ENCODE measurements around the gene ELF1.

- TF ChIP-seq CTCF (conservative IDR thresholded peaks at IDR 0.05; ENCODE audit: low read depth in 2 of 2) = no peak
- no peak for TF ChIP-seq CREB1 (CRISPR knock-in tag; IDR thresholded peaks at IDR 0.05; ENCODE audit: low read depth)
- no peak for TF ChIP-seq POLR2AphosphoS5 (IDR thresholded peaks at IDR 0.05; ENCODE audit: low read depth)
- TF ChIP-seq EZH2 (IDR thresholded peaks at IDR 0.05; ENCODE audit: low read depth, unreplicated experiment) = no peak
- TF ChIP-seq REST (IDR thresholded peaks at IDR 0.05; ENCODE audit: unreplicated experiment) = no peak
- TF ChIP-seq STAT1 (IDR thresholded peaks at IDR 0.05; ENCODE audit: unreplicated experiment) = no peak
- no peak for TF ChIP-seq EZH2phosphoT487 (IDR thresholded peaks at IDR 0.05; ENCODE audit: unreplicated experiment)
- TF ChIP-seq ZNF114 (CRISPR knock-in tag; IDR thresholded peaks at IDR 0.05) = no peak
Observed at GRCh38 chr13:41048640-41049039, 29.5 kb upstream of the ELF1 start.
